Testis (tissue), 3 donors: ENCODE data around the gene BBLN. TPM values are rescaled to one million over a fixed set of nuclear protein-coding genes. Genes with fewer than 3 reads are reported as not detected.
"Not testable (repeated sequence)": the region's sequence is repeated elsewhere in the genome, so short reads cannot be mapped to it uniquely, and the experiment has no call there.

Source experiments
- DNase-seq: peaks from one replicate; pipeline ENCODE4 v3.0.0-alpha.2; 2019
- H3K27ac ChIP-seq, 2 donors: fragments of 200-600 bp; sonication (generic); one replicate each; pipeline ENCODE4 v1.5.1; 2019
- H3K27me3 ChIP-seq: fragments of 200-600 bp; sonication (generic); one replicate; pipeline ENCODE4 v1.5.1; 2019
- H3K36me3 ChIP-seq: fragments of 200-600 bp; sonication (generic); one replicate; pipeline ENCODE4 v1.5.1; 2017; ENCODE audit warnings: low read depth; ENCODE audit errors: missing control alignments
- H3K4me1 ChIP-seq: fragments of 200-600 bp; sonication (generic); one replicate; pipeline ENCODE4 v1.5.1; 2019
- H3K4me3 ChIP-seq, 2 donors: fragments of 200-600 bp; sonication (generic); one replicate each; pipeline ENCODE4 v1.5.1; 2017 to 2019
- H3K9me3 ChIP-seq: fragments of 200-600 bp; sonication (generic); one replicate; pipeline ENCODE4 v1.5.1; 2017
- POLR2A ChIP-seq: fragments of 450-650 bp; IDR thresholded peaks from one replicate; pipeline ENCODE4 v1.6.1; 2017; ENCODE audit warnings: antibody characterized with exemption, mild to moderate bottlenecking, moderate library complexity
- WGBS, 2 donors: methylation state at CpG; one replicate each; pipeline ENCODE4 v1.1.5; 2018; 5-methylcytosine and 5-hydroxymethylcytosine counted together
- intact Hi-C: fragments of 100-400 bp; cut with DNase I; formaldehyde crosslinking; loops from one replicate; pipeline ENCODE4 v1.15.1; 2023; ENCODE audit warnings: low total_unique reads
- polyA plus RNA-seq: library from polyadenylated mRNA; stranded (reverse); fragments of 350-450 nt; fragmentation: Illumina TruSeq; extraction: RNeasy Lipid Tissue Mini Kit (QIAGEN cat#74804); gene quantifications from one replicate; pipeline ENCODE4 v1.2.3, GENCODE V29; 2014; ENCODE audit warnings: low read depth, low replicate concordance; ENCODE audit not compliant: insufficient read depth
- total RNA-seq, 2 donors: library from RNA; depleted of rRNA; stranded (reverse); fragments of >200 nt; gene quantifications; one replicate each; pipeline ENCODE4 v1.2.3, GENCODE V29; 2016
- TF ChIP-seq, protein P1 (sequence below), 3 experiments: fragments of 450-650 bp in 2 of 3; fragments of 200-600 bp in 1 of 3; sonication (generic) in 1 of 3; IDR thresholded peaks; one replicate each; pipeline ENCODE4 v1.5.1; 2016 to 2019; ENCODE audit warnings: antibody characterized with exemption in 3 of 3, mild to moderate bottlenecking in 2 of 3, moderate library complexity in 1 of 3

The BBLN gene
- total and polyA plus RNA-seq, 3 donors from 2014 or later: 56.9 to 225 (median 219) TPM

- peaks cover 21% of the 10 kb centered on the region for H3K4me1 ChIP-seq
- DNase-seq: no peak
- intact Hi-C loops: no loop called here
- H3K4me3 ChIP-seq: peak overlapping the region; percentile 71 to 93
- no peaks in the 10 kb centered on the region for H3K36me3 ChIP-seq
- peak overlapping the region in 1 of 2 donors; percentile 94 for H3K27ac ChIP-seq
- H3K9me3 ChIP-seq: no peaks in the 10 kb centered on the region
- TF ChIP-seq, protein P1, sequence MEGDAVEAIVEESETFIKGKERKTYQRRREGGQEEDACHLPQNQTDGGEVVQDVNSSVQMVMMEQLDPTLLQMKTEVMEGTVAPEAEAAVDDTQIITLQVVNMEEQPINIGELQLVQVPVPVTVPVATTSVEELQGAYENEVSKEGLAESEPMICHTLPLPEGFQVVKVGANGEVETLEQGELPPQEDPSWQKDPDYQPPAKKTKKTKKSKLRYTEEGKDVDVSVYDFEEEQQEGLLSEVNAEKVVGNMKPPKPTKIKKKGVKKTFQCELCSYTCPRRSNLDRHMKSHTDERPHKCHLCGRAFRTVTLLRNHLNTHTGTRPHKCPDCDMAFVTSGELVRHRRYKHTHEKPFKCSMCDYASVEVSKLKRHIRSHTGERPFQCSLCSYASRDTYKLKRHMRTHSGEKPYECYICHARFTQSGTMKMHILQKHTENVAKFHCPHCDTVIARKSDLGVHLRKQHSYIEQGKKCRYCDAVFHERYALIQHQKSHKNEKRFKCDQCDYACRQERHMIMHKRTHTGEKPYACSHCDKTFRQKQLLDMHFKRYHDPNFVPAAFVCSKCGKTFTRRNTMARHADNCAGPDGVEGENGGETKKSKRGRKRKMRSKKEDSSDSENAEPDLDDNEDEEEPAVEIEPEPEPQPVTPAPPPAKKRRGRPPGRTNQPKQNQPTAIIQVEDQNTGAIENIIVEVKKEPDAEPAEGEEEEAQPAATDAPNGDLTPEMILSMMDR (IDR thresholded peaks at IDR 0.05): no peak
- TF ChIP-seq POLR2A: no peak
- WGBS, 2 donors: 42 to 57% methylated on average over 21 to 29 of the region's 29 CpGs
- no peaks in the 10 kb centered on the region for H3K27me3 ChIP-seq
Measured at GRCh38 chr9:128128836-128129590, 31.1 kb upstream of the BBLN start.

- H3K27me3 ChIP-seq, H3K4me3 ChIP-seq, intact Hi-C loops, H3K36me3 ChIP-seq, H3K27ac ChIP-seq, H3K9me3 ChIP-seq: not testable (repeated sequence)
- peak; percentile 73 for DNase-seq
- peaks cover 21% of the 10 kb centered on the region for H3K4me1 ChIP-seq
- WGBS, 2 donors: 27 to 68% methylated on average over 4 to 12 of the region's 12 CpGs
- TF ChIP-seq, protein P1 (IDR thresholded peaks at IDR 0.05): peak in 1 of 3 experiments; percentile 18
Measured at GRCh38 chr9:128129976-128130590, 30.0 kb upstream of the BBLN start.

GRCh38 chr9:128130651-128131050 lies 29.4 kb upstream of the BBLN start:
- H3K4me1 ChIP-seq: peaks cover 16% of the 10 kb centered on the region
- H3K4me3 ChIP-seq, H3K27me3 ChIP-seq, H3K9me3 ChIP-seq, H3K27ac ChIP-seq, intact Hi-C loops, H3K36me3 ChIP-seq, DNase-seq: not testable (repeated sequence)
- WGBS, 2 donors: 68 to 72% methylated on average over 7 of the region's 7 CpGs

DNA sequence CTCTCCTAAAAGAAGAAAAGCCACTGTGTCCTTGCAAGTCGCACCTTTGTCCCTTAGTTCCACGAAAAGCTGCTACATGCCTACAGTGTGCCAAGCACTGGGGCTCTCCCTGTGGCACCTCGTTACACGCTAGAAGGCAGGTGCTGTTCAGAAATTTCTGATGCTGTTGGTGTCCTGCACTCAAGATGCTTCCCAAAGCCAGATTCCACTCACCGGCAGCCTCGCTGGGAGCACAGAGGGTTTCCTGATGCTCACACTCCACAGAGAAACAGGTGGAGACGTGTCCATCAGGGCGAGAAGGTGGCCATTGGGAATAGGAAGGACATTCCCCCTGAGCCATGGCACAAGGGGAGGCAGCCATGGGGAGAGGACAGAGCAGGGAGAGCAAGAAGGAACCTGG lies 28.7 kb upstream of the BBLN start:
- H3K36me3 ChIP-seq, H3K4me1 ChIP-seq, H3K9me3 ChIP-seq, DNase-seq, H3K27me3 ChIP-seq, H3K4me3 ChIP-seq, H3K27ac ChIP-seq, intact Hi-C loops: not testable (repeated sequence)
- WGBS, 2 donors: 84 to 92% methylated on average over 8 of the region's 8 CpGs

GRCh38 chr9:128132139-128132538 lies 27.9 kb upstream of the BBLN start:
- intact Hi-C loops, H3K9me3 ChIP-seq, H3K36me3 ChIP-seq, H3K27me3 ChIP-seq, H3K4me1 ChIP-seq, DNase-seq, H3K27ac ChIP-seq, H3K4me3 ChIP-seq: not testable (repeated sequence)
- WGBS, 2 donors: 31 to 41% methylated on average over 8 of the region's 8 CpGs

GRCh38 chr9:128135561-128135960 lies 24.5 kb upstream of the BBLN start:
- H3K4me1 ChIP-seq, H3K27me3 ChIP-seq, H3K27ac ChIP-seq, intact Hi-C loops, H3K36me3 ChIP-seq, H3K4me3 ChIP-seq, H3K9me3 ChIP-seq, DNase-seq: not testable (repeated sequence)
- WGBS, 2 donors: 87 to 88% methylated on average over 6 to 8 of the region's 8 CpGs
